Adrenal gland (tissue), 12 donors: Measurements from ENCODE around the gene PDYN. TPM values are rescaled to one million over a fixed set of nuclear protein-coding genes. Genes with fewer than 3 reads are reported as not detected.

Experiments
- DNase-seq, 7 donors: peaks; one replicate each; pipeline ENCODE4 v3.0.0-alpha.2; 2019 to 2020
- H3K27ac ChIP-seq, 5 donors: fragments of 200-600 bp; sonication (generic) in 4 of 5; 1 replicate in 3 of 5; 2 replicates in 2 of 5; pipeline versions ENCODE4 v1.5.1 to v1.8.0; 2016 to 2020; ENCODE audit warnings: mild to moderate bottlenecking in 1 of 5
- H3K27me3 ChIP-seq: fragments of 200-600 bp; 2 replicates; pipeline ENCODE4 v1.8.0; 2021
- H3K36me3 ChIP-seq, 2 donors: fragments of 200-600 bp; replicated peaks in 1 of 2; 1 replicate in 1 of 2; 2 replicates in 1 of 2; pipeline versions ENCODE4 v1.5.1 to v1.8.0; 2018 to 2022
- H3K4me1 ChIP-seq, 2 donors: fragments of 200-600 bp; replicated peaks in 1 of 2; 1 replicate in 1 of 2; 2 replicates in 1 of 2; pipeline versions ENCODE4 v1.5.1 to v1.8.0; 2018 to 2021
- H3K4me3 ChIP-seq, 4 donors: fragments of 200-600 bp; sonication (generic) in 3 of 4; one replicate each; pipeline ENCODE4 v1.5.1; 2016 to 2018
- H3K9me3 ChIP-seq, 3 donors: fragments of 200-600 bp; sonication (generic) in 1 of 3; replicated peaks in 1 of 3; 1 replicate in 2 of 3; 2 replicates in 1 of 3; pipeline versions ENCODE4 v1.5.1 to v1.8.0; 2016 to 2021
- CTCF ChIP-seq, 6 experiments: fragments of 450-650 bp in 4 of 6; fragments of 200-600 bp in 2 of 6; sonication (generic) in 1 of 6; IDR thresholded peaks; 1 replicate in 5 of 6; 2 replicates in 1 of 6; pipeline versions ENCODE4 v1.5.1 to v1.8.0; 2016 to 2021; ENCODE audit warnings: antibody characterized with exemption in 6 of 6, mild to moderate bottlenecking in 2 of 6, moderate library complexity in 1 of 6
- POLR2A ChIP-seq, 2 donors: fragments of 450-650 bp; IDR thresholded peaks; one replicate each; pipeline ENCODE4 v1.6.1; 2017; ENCODE audit warnings: antibody characterized with exemption in 2 of 2, mild to moderate bottlenecking in 2 of 2, moderate library complexity in 1 of 2
- WGBS, 4 donors: extraction: QIAGEN DNeasy Blood & Tissue Kit in 2 of 4; methylation state at CpG; one replicate each; pipeline versions ENCODE4 v1.1.5 to v1.1.7; 2013 to 2017; 5-methylcytosine and 5-hydroxymethylcytosine counted together
- intact Hi-C, 2 donors: fragments of 100-400 bp; cut with DNase I; formaldehyde crosslinking; loops; one replicate each; pipeline versions ENCODE4 v1.14.1 to v1.15.0; 2022 to 2023
- polyA plus RNA-seq, 3 donors: library from polyadenylated mRNA; stranded (reverse); fragments of 200-250 nt in 2 of 3; fragments of 350-450 nt in 1 of 3; fragmentation: Illumina TruSeq in 1 of 3; extraction: RNeasy Lipid Tissue Mini Kit (QIAGEN cat#74804) in 1 of 3; gene quantifications; one replicate each; pipeline ENCODE4 v1.2.3, GENCODE V29; 2013 to 2014
- total RNA-seq, 9 donors: library from RNA; depleted of rRNA in 4 of 9; stranded (reverse); fragments of >200 nt in 4 of 9; fragments of 120-200 nt in 1 of 9; fragmentation: NEBNext Ultra II Directional in 1 of 9; extraction: Animal tissue kit (Norgen Biotek cat#: 25700) in 1 of 9; gene quantifications; one replicate each; pipeline versions ENCODE4 v1.1.0 to v1.2.4, GENCODE V29; 2013 to 2023
- donor health status: healthy with polysubstance abuse.
- donor health status: Bipolar disorder and iron deficiency.
- donor health status: DM: yes; HTN: yes; CAD: no.
- donor health status: DM: no; HTN: no; CAD: no.
- donor health status: DM: no; HTN: no; CAD: no.
- donor health status: DM: yes; HTN: yes; CAD: no.

PDYN gene
- total and polyA plus RNA-seq, 12 donors, result not detected

GRCh38 chr20:1965520-1966351, 28.1 kb downstream of the PDYN start:
- WGBS, 4 donors, result 5 to 6% (median 6%) methylated on average over 16 to 28 of the region's 28 CpGs
- H3K9me3 ChIP-seq, result no peaks in the 10 kb centered on the region
- no peaks in the 10 kb centered on the region for H3K27me3 ChIP-seq
- no peak overlapping the region for H3K27ac ChIP-seq
- intact Hi-C loops, result loop anchor here (5.0 to 10.0 kb wide), 2 partner anchors 139 to 207 kb away; partner anchors contain the start of gene STK35 (in 1 of the 2)
- no peaks in the 10 kb centered on the region for H3K36me3 ChIP-seq
- DNase-seq, result peak; percentile 65 to 91 (median 77)
- peak overlapping the region in 1 of 4 donors; percentile 9 for H3K4me3 ChIP-seq
- TF ChIP-seq POLR2A (IDR thresholded peaks at IDR 0.05) (no peak), CTCF (IDR thresholded peaks at IDR 0.05) (peak; percentile 84 to 93 (median 89))
- peaks cover 0 to 17% of the 10 kb centered on the region in 2 donors for H3K4me1 ChIP-seq

- peak in 1 of 7 donors; percentile 48 for DNase-seq
- 50 to 69% (median 64%) methylated on average over 14 of the region's 14 CpGs for WGBS, 4 donors
- Histone ChIP-seq H3K27me3 (no peaks in the 10 kb centered on the region), H3K27ac (peak overlapping the region in 1 of 5 donors; percentile 8), H3K36me3 (no peaks in the 10 kb centered on the region), H3K4me1 (peaks cover 0 to 17% of the 10 kb centered on the region in 2 donors), H3K9me3 (no peaks in the 10 kb centered on the region), H3K4me3 (no peak overlapping the region)
- TF ChIP-seq CTCF (IDR thresholded peaks at IDR 0.05) (no peak), POLR2A (IDR thresholded peaks at IDR 0.05) (no peak)
- intact Hi-C loops, result loop anchor here (5.0 to 10.0 kb wide), 2 partner anchors 140 to 207 kb away; partner anchors contain the start of gene STK35 (in 1 of the 2)
These were observed 29.0 kb downstream of the PDYN start for GRCh38 chr20:1964659-1965405.

- DNase-seq, result peak in 1 of 7 donors; percentile 20
These were observed 29.8 kb downstream of the PDYN start for GRCh38 chr20:1964061-1964460.

More at GRCh38 chr20:1964061-1964460, 29.8 kb downstream of the PDYN start:
- H3K4me1 ChIP-seq, result peaks cover 0 to 17% of the 10 kb centered on the region in 2 donors
- H3K9me3 ChIP-seq, result no peaks in the 10 kb centered on the region
- WGBS, 4 donors, result 62 to 68% (median 65%) methylated on average over 4 of the region's 4 CpGs
- no peak overlapping the region for H3K27ac ChIP-seq
- intact Hi-C loops, result loop anchor here in 1 of 2 donors (10.0 kb wide), 1 partner anchor 141 kb away; the partner anchor contains the start of gene STK35
- TF ChIP-seq CTCF (IDR thresholded peaks at IDR 0.05), result no peak
- TF ChIP-seq POLR2A (IDR thresholded peaks at IDR 0.05), result no peak
- no peaks in the 10 kb centered on the region for H3K36me3 ChIP-seq
- H3K4me3 ChIP-seq, result no peak overlapping the region
- H3K27me3 ChIP-seq, result no peaks in the 10 kb centered on the region
